Suprapubic skin (tissue), 4 donors: ENCODE data around the gene GUCY1A2. TPM values are rescaled to one million over a fixed set of nuclear protein-coding genes. Genes with fewer than 3 reads are reported as not detected.

Experiments
- DNase-seq, 2 donors: peaks; one replicate each; pipeline ENCODE4 v3.0.0-alpha.2; 2019; ENCODE audit warnings: low spot score in 2 of 2
- H3K27ac ChIP-seq: fragments of 200-600 bp; sonication (generic); one replicate; pipeline ENCODE4 v1.5.1; 2019
- H3K27me3 ChIP-seq: fragments of 200-600 bp; sonication (generic); one replicate; pipeline ENCODE4 v1.5.1; 2019
- H3K36me3 ChIP-seq: fragments of 200-600 bp; sonication (generic); one replicate; pipeline ENCODE4 v1.5.1; 2019
- H3K4me1 ChIP-seq: fragments of 200-600 bp; sonication (generic); one replicate; pipeline ENCODE4 v1.5.1; 2019
- H3K4me3 ChIP-seq: fragments of 200-600 bp; sonication (generic); one replicate; pipeline ENCODE4 v1.5.1; 2019; ENCODE audit warnings: mild to moderate bottlenecking
- H3K9me3 ChIP-seq: fragments of 200-600 bp; sonication (generic); one replicate; pipeline ENCODE4 v1.5.1; 2019
- CTCF ChIP-seq, 2 donors: fragments of 200-600 bp in 1 of 2; fragments of 450-650 bp in 1 of 2; sonication (generic) in 1 of 2; IDR thresholded peaks; one replicate each; pipeline ENCODE4 v1.5.1; 2016 to 2019; ENCODE audit warnings: antibody characterized with exemption in 2 of 2, mild to moderate bottlenecking in 1 of 2, moderate library complexity in 1 of 2
- EP300 ChIP-seq: sonication (generic); formaldehyde crosslinking; IDR thresholded peaks from one replicate; pipeline ENCODE4 v1.6.1; 2017; ENCODE audit warnings: antibody characterized with exemption
- POLR2A ChIP-seq, 2 donors: fragments of 450-650 bp; IDR thresholded peaks; one replicate each; pipeline ENCODE4 v1.6.1; 2017; ENCODE audit warnings: antibody characterized with exemption in 2 of 2, mild to moderate bottlenecking in 2 of 2, moderate library complexity in 2 of 2
- POLR2AphosphoS5 ChIP-seq, 3 donors: sonication (generic); formaldehyde crosslinking; IDR thresholded peaks; one replicate each; pipeline ENCODE4 v1.6.1; 2017; ENCODE audit warnings: antibody characterized with exemption in 3 of 3
- WGBS: methylation state at CpG from one replicate; pipeline ENCODE4 v1.1.5; 2018; 5-methylcytosine and 5-hydroxymethylcytosine counted together
- total RNA-seq, 4 donors: library from RNA; depleted of rRNA; stranded (reverse); fragments of >200 nt; gene quantifications; one replicate each; pipeline ENCODE4 v1.1.0, GENCODE V29; 2016

The GUCY1A2 gene
- total RNA-seq, 4 donors from 2014 or later = 0.49 to 2.7 (median 1.2) TPM

- no peaks in the 10 kb centered on the region for H3K9me3 ChIP-seq
- peak overlapping the region; percentile 36 for H3K27ac ChIP-seq
- H3K27me3 ChIP-seq = no peaks in the 10 kb centered on the region
- 57% methylated on average over 2 of the region's 2 CpGs for WGBS
- no peak for DNase-seq
- TF ChIP-seq CTCF (IDR thresholded peaks at IDR 0.05) = no peak
- H3K36me3 ChIP-seq = no peaks in the 10 kb centered on the region
- H3K4me1 ChIP-seq = peaks cover 16% of the 10 kb centered on the region
- H3K4me3 ChIP-seq = no peak overlapping the region
Observed at GRCh38 chr11:106988151-106989077, 29.9 kb downstream of the GUCY1A2 start.

- no peak for DNase-seq
- Histone ChIP-seq H3K4me3 (no peak overlapping the region), H3K9me3 (no peaks in the 10 kb centered on the region), H3K4me1 (peaks cover 16% of the 10 kb centered on the region), H3K27ac (peak overlapping the region; percentile 67), H3K36me3 (no peaks in the 10 kb centered on the region), H3K27me3 (no peaks in the 10 kb centered on the region)
- 69% methylated on average over 2 of the region's 2 CpGs for WGBS
- TF ChIP-seq CTCF (IDR thresholded peaks at IDR 0.05) (no peak), POLR2A (IDR thresholded peaks at IDR 0.05) (no peak), POLR2AphosphoS5 (IDR thresholded peaks at IDR 0.05) (no peak), EP300 (no peak)
Observed at GRCh38 chr11:106986673-106987072, 31.6 kb downstream of the GUCY1A2 start.

- H3K27me3 ChIP-seq = no peaks in the 10 kb centered on the region
- WGBS = 46% methylated on average over 3 of the region's 3 CpGs
- H3K27ac ChIP-seq = peak overlapping the region; percentile 67
- no peak for DNase-seq
- no peaks in the 10 kb centered on the region for H3K9me3 ChIP-seq
- H3K4me3 ChIP-seq = no peak overlapping the region
- H3K36me3 ChIP-seq = no peaks in the 10 kb centered on the region
- H3K4me1 ChIP-seq = peaks cover 16% of the 10 kb centered on the region
- no peak for TF ChIP-seq EP300
- no peak for TF ChIP-seq POLR2AphosphoS5 (IDR thresholded peaks at IDR 0.05)
- no peak for TF ChIP-seq CTCF (IDR thresholded peaks at IDR 0.05)
- TF ChIP-seq POLR2A (IDR thresholded peaks at IDR 0.05) = no peak
Observed at GRCh38 chr11:106986261-106986660, 32.0 kb downstream of the GUCY1A2 start.

- no peak for DNase-seq
- WGBS = 33% methylated on average over 1 of the region's 1 CpG
- Histone ChIP-seq H3K9me3 (no peaks in the 10 kb centered on the region), H3K27ac (no peak overlapping the region), H3K4me3 (no peak overlapping the region), H3K36me3 (no peaks in the 10 kb centered on the region), H3K4me1 (peaks cover 15% of the 10 kb centered on the region), H3K27me3 (no peaks in the 10 kb centered on the region)
- no peak for TF ChIP-seq CTCF (IDR thresholded peaks at IDR 0.05)
- no peak for TF ChIP-seq POLR2AphosphoS5 (IDR thresholded peaks at IDR 0.05)
- TF ChIP-seq EP300 = no peak
- TF ChIP-seq POLR2A (IDR thresholded peaks at IDR 0.05) = no peak
Observed at GRCh38 chr11:106983991-106984390, 34.3 kb downstream of the GUCY1A2 start.

GRCh38 chr11:106983261-106983660 is 35.0 kb downstream of the GUCY1A2 start:
- Histone ChIP-seq H3K27ac (no peak overlapping the region), H3K4me3 (no peak overlapping the region), H3K36me3 (no peaks in the 10 kb centered on the region), H3K4me1 (peaks cover 9% of the 10 kb centered on the region), H3K27me3 (no peaks in the 10 kb centered on the region), H3K9me3 (no peaks in the 10 kb centered on the region)
- WGBS = 60% methylated on average over 4 of the region's 4 CpGs
- TF ChIP-seq POLR2AphosphoS5 (IDR thresholded peaks at IDR 0.05) (no peak), CTCF (IDR thresholded peaks at IDR 0.05) (no peak)
- no peak for DNase-seq
